ENCODE measurements around the gene EIF1AX.
A peak's percentile ranks its signal among the peaks of the same experiment; 100 is the strongest.
"Not testable (repeated sequence)": the region's sequence is repeated elsewhere in the genome, so short reads cannot be mapped to it uniquely, and the experiment has no call there.

EIF1AX gene

GRCh38 chrX:20141281-20142220 lies at the start of gene EIF1AX:
TSS of gene EIF1AX (minus strand) at chrX:20141838. CDS start at chrX:20141640, 198 bp downstream.
- DNase-seq (ENCODE audit: low spot score) = peak; percentile 56

GRCh38 chrX:20189171-20189570 lies 47.5 kb upstream of the EIF1AX start:
- no peak for DNase-seq (ENCODE audit: low spot score)

GRCh38 chrX:20181598-20182329 lies 40.1 kb upstream of the EIF1AX start:
- no peak for DNase-seq (ENCODE audit: low spot score)

- DNase-seq (ENCODE audit: low spot score) = no peak
Measured at GRCh38 chrX:20177093-20177492, 35.5 kb upstream of the EIF1AX start.

GRCh38 chrX:20173856-20174255 lies 32.2 kb upstream of the EIF1AX start:
- DNase-seq (ENCODE audit: low spot score) = no peak

GRCh38 chrX:20173313-20173712 lies 31.7 kb upstream of the EIF1AX start:
- DNase-seq (ENCODE audit: low spot score) = no peak

GRCh38 chrX:20171887-20172286 lies 30.2 kb upstream of the EIF1AX start:
- DNase-seq (ENCODE audit: low spot score) = no peak

- DNase-seq (ENCODE audit: low spot score) = not testable (repeated sequence)
Measured at GRCh38 chrX:20162516-20162915, 20.9 kb upstream of the EIF1AX start.

GRCh38 chrX:20159797-20160385 lies 18.3 kb upstream of the EIF1AX start:
- DNase-seq (ENCODE audit: low spot score) = no peak

GRCh38 chrX:20151689-20152088 lies 10.1 kb upstream of the EIF1AX start:
- no peak for DNase-seq (ENCODE audit: low spot score)

GRCh38 chrX:20149326-20149725 lies 7.7 kb upstream of the EIF1AX start:
- no peak for DNase-seq (ENCODE audit: low spot score)

- no peak for DNase-seq (ENCODE audit: low spot score)
Measured at GRCh38 chrX:20147561-20147960, 5.9 kb upstream of the EIF1AX start.

- no peak for DNase-seq (ENCODE audit: low spot score)
Measured at GRCh38 chrX:20144491-20144890, 2.9 kb upstream of the EIF1AX start.

- no peak for DNase-seq (ENCODE audit: low spot score)
Measured at GRCh38 chrX:20143561-20143960, 1.9 kb upstream of the EIF1AX start.

- DNase-seq (ENCODE audit: low spot score) = no peak
Measured at GRCh38 chrX:20143111-20143510, 1.5 kb upstream of the EIF1AX start.

GRCh38 chrX:20140420-20140819 lies 1.2 kb downstream of the EIF1AX start:
- DNase-seq (ENCODE audit: low spot score) = no peak

- no peak for DNase-seq (ENCODE audit: low spot score)
Measured at GRCh38 chrX:20139966-20140365, 1.7 kb downstream of the EIF1AX start.

- no peak for DNase-seq (ENCODE audit: low spot score)
Measured at GRCh38 chrX:20135944-20136343, 5.7 kb downstream of the EIF1AX start.

- DNase-seq (ENCODE audit: low spot score) = no peak
Measured at GRCh38 chrX:20132666-20133065, 9.0 kb downstream of the EIF1AX start.

GRCh38 chrX:20130357-20130756 lies 11.3 kb downstream of the EIF1AX start:
- DNase-seq (ENCODE audit: low spot score) = no peak

GRCh38 chrX:20129547-20129946 lies 12.1 kb downstream of the EIF1AX start:
- DNase-seq (ENCODE audit: low spot score) = no peak

GRCh38 chrX:20128670-20129069 lies 13.0 kb downstream of the EIF1AX start:
- DNase-seq (ENCODE audit: low spot score) = no peak

GRCh38 chrX:20127440-20127839 lies 14.2 kb downstream of the EIF1AX start:
- not testable (repeated sequence) for DNase-seq (ENCODE audit: low spot score)

Data from HuH-7 (cell line).